Thymus (tissue), 11 donors: ENCODE measurements around the gene SHBG. TPM values are rescaled to one million over a fixed set of nuclear protein-coding genes. Genes with fewer than 3 reads are reported as not detected.
"Not testable (repeated sequence)": the region's sequence is repeated elsewhere in the genome, so short reads cannot be mapped to it uniquely, and the experiment has no call there.

ENCODE experiments used
- DNase-seq, 9 donors: peaks; one replicate each; pipeline ENCODE4 v3.0.0-alpha.2; 2013; ENCODE audit warnings: low spot score in 9 of 9, low read depth in 6 of 9, missing footprints in 1 of 9
- H3K27ac ChIP-seq, 2 donors: one replicate each; pipeline ENCODE4 v1.5.1; 2013; ENCODE audit warnings: control low read depth in 1 of 2, low read depth in 1 of 2, low read length in 1 of 2, mild to moderate bottlenecking in 1 of 2, moderate library complexity in 1 of 2
- H3K27me3 ChIP-seq, 2 donors: one replicate each; pipeline ENCODE4 v1.5.1; 2013; ENCODE audit warnings: low read length in 1 of 2; ENCODE audit not compliant: control insufficient read depth in 2 of 2, insufficient read depth in 1 of 2
- H3K36me3 ChIP-seq, 2 donors: one replicate each; pipeline ENCODE4 v1.5.1; 2013; ENCODE audit warnings: low read length in 1 of 2, mild to moderate bottlenecking in 1 of 2, moderate library complexity in 1 of 2; ENCODE audit not compliant: control insufficient read depth in 2 of 2, insufficient read depth in 2 of 2
- H3K4me1 ChIP-seq, 2 donors: one replicate each; pipeline ENCODE4 v1.5.1; 2013; ENCODE audit warnings: low read length in 2 of 2; ENCODE audit not compliant: control insufficient read depth in 2 of 2, insufficient read depth in 2 of 2
- H3K4me3 ChIP-seq, 2 donors: one replicate each; pipeline ENCODE4 v1.5.1; 2013; ENCODE audit warnings: low read length in 2 of 2, control low read depth in 1 of 2, mild to moderate bottlenecking in 1 of 2
- H3K9me3 ChIP-seq, 2 donors: one replicate each; pipeline ENCODE4 v1.5.1; 2013; ENCODE audit warnings: low read length in 1 of 2, mild to moderate bottlenecking in 1 of 2; ENCODE audit not compliant: control insufficient read depth in 2 of 2, insufficient read depth in 1 of 2
- WGBS: extraction: QIAGEN DNeasy Blood & Tissue Kit; methylation state at CpG from one replicate; pipeline ENCODE4 v1.1.7; 2013; 5-methylcytosine and 5-hydroxymethylcytosine counted together
- polyA plus RNA-seq: library from polyadenylated mRNA; stranded (reverse); fragments of 200-250 nt; gene quantifications from one replicate; pipeline ENCODE4 v1.2.3, GENCODE V29; 2013
- total RNA-seq: library from RNA; stranded (reverse); fragments of 120-200 nt; gene quantifications from one replicate; pipeline ENCODE4 v1.2.4, GENCODE V29; 2013
- donor health status: healthy.

Gene SHBG
- total and polyA plus RNA-seq, 2 donors: 0.09 to 0.62 TPM

DNA sequence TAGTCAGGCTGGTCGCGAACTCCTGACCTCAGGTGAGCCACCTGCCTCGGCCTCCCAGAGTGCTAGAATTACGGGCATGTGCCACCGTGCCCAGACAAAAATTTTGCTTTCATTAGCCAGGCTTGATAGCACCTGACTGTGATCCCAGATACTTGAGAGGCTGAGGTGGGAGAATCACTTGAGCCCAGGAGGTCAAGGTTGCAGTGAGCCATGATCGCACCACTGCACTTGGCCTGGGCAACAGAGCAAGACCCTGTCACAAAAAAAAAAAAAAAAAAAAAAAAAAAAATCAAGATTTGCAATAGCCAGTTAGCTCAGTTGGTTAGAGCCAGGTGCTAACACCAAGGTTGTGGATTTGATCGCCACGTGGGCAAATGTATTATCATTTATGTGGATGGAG, 9.1 kb upstream of the SHBG start:
- WGBS: 97% methylated on average over 8 of the region's 8 CpGs
- no peaks in the 10 kb centered on the region for H3K36me3 ChIP-seq
- H3K4me1 ChIP-seq: no peaks in the 10 kb centered on the region
- DNase-seq: no peak
- no peaks in the 10 kb centered on the region for H3K27me3 ChIP-seq
- H3K4me3 ChIP-seq: no peak overlapping the region
- H3K9me3 ChIP-seq: no peaks in the 10 kb centered on the region
- no peak overlapping the region for H3K27ac ChIP-seq

GRCh38 chr17:7623661-7624060, 6.3 kb upstream of the SHBG start:
- H3K27ac ChIP-seq: no peak overlapping the region
- H3K4me3 ChIP-seq: no peak overlapping the region
- H3K9me3 ChIP-seq: no peaks in the 10 kb centered on the region
- H3K36me3 ChIP-seq: no peaks in the 10 kb centered on the region
- no peak for DNase-seq
- H3K4me1 ChIP-seq: peaks cover 5 to 16% of the 10 kb centered on the region in 2 donors
- 98% methylated on average over 5 of the region's 5 CpGs for WGBS
- H3K27me3 ChIP-seq: no peaks in the 10 kb centered on the region

GRCh38 chr17:7625749-7626148, 4.2 kb upstream of the SHBG start:
- 99% methylated on average over 16 of the region's 16 CpGs for WGBS
- not testable (repeated sequence) for H3K27me3 ChIP-seq, H3K4me3 ChIP-seq, H3K9me3 ChIP-seq, H3K27ac ChIP-seq, DNase-seq, H3K36me3 ChIP-seq
- H3K4me1 ChIP-seq: peaks cover 5 to 16% of the 10 kb centered on the region in 2 donors

- DNase-seq: no peak
- Histone ChIP-seq H3K27ac (no peak overlapping the region), H3K36me3 (no peaks in the 10 kb centered on the region), H3K4me3 (no peak overlapping the region), H3K27me3 (no peaks in the 10 kb centered on the region), H3K9me3 (no peaks in the 10 kb centered on the region), H3K4me1 (peaks cover 5 to 16% of the 10 kb centered on the region in 2 donors)
- WGBS: 93% methylated on average over 7 of the region's 7 CpGs
Measured at GRCh38 chr17:7626307-7626706, 3.6 kb upstream of the SHBG start.

DNA sequence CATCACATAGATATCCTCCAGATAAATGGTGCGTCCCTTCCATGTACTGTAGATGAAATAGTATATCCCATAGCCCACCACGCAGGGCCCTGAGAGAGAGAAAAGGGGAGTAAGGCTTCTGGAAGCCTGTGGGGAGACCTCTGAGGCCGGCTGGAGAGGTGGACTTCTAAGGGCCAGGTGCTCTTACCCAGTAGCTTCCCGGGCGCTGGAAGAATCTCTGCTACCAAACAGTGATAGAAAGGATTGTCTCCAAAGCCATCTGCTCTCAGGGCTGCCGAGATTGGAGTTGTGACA, 3.0 kb upstream of the SHBG start:
- peak overlapping the region in 1 of 2 donors; percentile 92 for H3K27ac ChIP-seq
- no peaks in the 10 kb centered on the region for H3K9me3 ChIP-seq
- DNase-seq: no peak
- H3K36me3 ChIP-seq: no peaks in the 10 kb centered on the region
- H3K4me3 ChIP-seq: peak overlapping the region; percentile 71 to 90
- 40% methylated on average over 6 of the region's 6 CpGs for WGBS
- H3K27me3 ChIP-seq: no peaks in the 10 kb centered on the region
- peaks cover 5 to 16% of the 10 kb centered on the region in 2 donors for H3K4me1 ChIP-seq

DNA sequence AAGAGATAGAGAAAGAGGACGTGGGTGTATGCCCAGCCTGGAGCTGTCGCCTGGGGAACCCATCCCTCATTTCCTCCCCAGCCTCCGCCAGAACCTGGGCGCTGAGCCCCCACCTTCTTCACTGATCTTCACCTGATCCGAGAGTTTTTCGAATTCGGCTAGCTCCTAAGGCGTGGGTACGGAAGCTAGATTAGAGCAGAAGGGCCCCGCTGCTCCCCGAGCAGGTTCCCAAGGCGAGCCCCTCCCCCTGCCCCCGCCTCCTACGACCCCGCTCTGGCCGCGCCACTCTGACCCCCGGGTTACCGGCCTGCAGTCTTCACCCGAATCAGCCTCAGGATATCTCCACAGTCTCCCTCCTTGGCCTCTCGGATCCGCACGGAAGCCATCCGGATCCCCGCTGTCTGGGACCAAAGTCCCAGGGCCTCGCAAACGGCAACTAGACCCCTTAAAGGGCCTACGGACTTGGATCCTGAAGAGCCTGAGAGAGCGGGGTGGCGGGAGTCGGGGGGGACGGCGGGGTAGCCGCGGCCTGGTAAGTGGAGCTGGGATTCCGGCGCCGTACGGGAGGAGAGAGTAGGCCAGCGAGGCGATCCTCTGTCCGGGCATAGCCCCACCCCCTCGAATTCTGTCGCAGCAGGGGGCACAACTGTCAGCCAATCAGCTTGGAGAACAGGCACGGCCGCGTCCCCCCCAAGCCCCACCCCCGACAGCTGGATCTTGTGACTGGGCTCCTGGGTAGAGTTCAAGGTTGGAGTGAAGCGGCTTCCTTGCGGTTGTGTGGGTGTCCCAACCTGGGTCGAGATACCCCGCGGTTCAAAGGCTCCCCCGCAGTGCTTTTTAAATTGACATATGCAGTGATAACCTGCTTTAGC, 2.4 kb upstream of the SHBG start, which contains the start of gene SAT2:
Gene SAT2, minus strand, starts transcription at position 572 of the 872 bp plus-strand sequence. Its CDS starts 186 bp downstream, at position 386.
- Histone ChIP-seq H3K9me3 (no peaks in the 10 kb centered on the region), H3K4me1 (peaks cover 5 to 20% of the 10 kb centered on the region in 2 donors), H3K36me3 (no peaks in the 10 kb centered on the region), H3K27ac (peak within 1 kb of the TSS; percentile 74 to 92), H3K4me3 (peak within 1 kb of the TSS; percentile 71 to 90), H3K27me3 (no peaks in the 10 kb centered on the region)
- DNase-seq: peak; percentile 75 to 93 (median 88)
- WGBS: under 1% methylated on average over 54 of the region's 54 CpGs

DNA sequence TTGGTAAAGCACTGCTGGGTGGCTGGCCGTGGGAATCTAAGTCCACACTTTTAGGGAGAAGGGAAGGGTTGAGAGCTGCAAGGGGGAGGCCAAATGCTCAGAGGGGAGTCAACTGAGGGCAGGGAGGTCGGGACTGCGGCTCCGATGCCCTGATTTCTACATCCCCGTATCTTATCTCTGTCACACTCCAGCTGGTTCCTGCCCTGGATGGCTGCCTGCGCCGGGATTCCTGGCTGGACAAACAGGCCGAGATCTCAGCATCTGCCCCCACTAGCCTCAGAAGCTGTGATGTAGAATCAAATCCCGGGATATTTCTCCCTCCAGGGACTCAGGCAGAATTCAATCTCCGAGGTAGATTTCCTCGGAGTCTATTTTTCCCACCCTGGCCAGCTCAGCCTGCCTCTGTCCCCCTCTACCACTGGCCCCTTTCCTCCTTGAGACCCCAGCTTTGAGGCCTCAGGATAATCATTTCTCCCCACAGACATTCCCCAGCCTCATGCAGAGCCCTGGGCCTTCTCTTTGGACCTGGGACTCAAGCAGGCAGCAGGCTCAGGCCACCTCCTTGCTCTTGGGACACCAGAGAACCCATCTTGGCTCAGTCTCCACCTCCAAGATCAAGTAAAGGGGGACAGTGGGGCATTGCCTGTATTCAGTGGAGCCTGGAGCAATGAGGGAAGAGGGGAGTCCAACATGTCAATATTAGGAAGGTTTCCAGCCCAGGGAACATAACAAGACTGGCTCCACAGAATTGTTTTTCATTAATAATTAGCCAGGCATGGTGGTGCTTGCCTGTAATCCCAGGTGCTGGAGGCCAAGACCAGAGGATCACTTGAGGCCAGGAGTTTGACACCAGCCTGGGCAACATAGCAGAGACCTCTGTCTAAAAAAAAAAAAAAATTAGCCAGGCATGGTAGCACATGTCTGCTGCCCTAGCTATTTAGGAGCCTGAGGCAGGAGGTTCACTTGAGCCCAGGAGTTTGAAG, 1.8 kb downstream of the SHBG start:
- no peaks in the 10 kb centered on the region for H3K9me3 ChIP-seq
- DNase-seq: no peak
- WGBS: 96% methylated on average over 11 of the region's 11 CpGs
- H3K4me3 ChIP-seq: no peak overlapping the region
- H3K27me3 ChIP-seq: peaks cover 0 to 13% of the 10 kb centered on the region in 2 donors
- H3K27ac ChIP-seq: no peak overlapping the region
- H3K4me1 ChIP-seq: peaks cover 4 to 20% of the 10 kb centered on the region in 2 donors
- no peaks in the 10 kb centered on the region for H3K36me3 ChIP-seq

- Histone ChIP-seq H3K4me3 (no peak overlapping the region), H3K27me3 (peaks cover 0 to 13% of the 10 kb centered on the region in 2 donors), H3K4me1 (peaks cover 0 to 12% of the 10 kb centered on the region in 2 donors), H3K27ac (no peak overlapping the region), H3K36me3 (no peaks in the 10 kb centered on the region), H3K9me3 (no peaks in the 10 kb centered on the region)
- peak in 2 of 9 donors; percentile 4 to 61 for DNase-seq
- 58% methylated on average over 6 of the region's 6 CpGs for WGBS
Measured at GRCh38 chr17:7632492-7632894, 2.6 kb downstream of the SHBG start.

GRCh38 chr17:7633093-7633492, 3.2 kb downstream of the SHBG start:
- Histone ChIP-seq H3K9me3 (no peaks in the 10 kb centered on the region), H3K36me3 (no peaks in the 10 kb centered on the region), H3K4me1 (peaks cover 0 to 8% of the 10 kb centered on the region in 2 donors), H3K27me3 (peaks cover 0 to 13% of the 10 kb centered on the region in 2 donors), H3K4me3 (no peak overlapping the region), H3K27ac (no peak overlapping the region)
- no peak for DNase-seq
- WGBS: 93% methylated on average over 2 of the region's 2 CpGs
